ENCODE data around the gene TMBIM1. TPM values are rescaled to one million over a fixed set of nuclear protein-coding genes. Genes with fewer than 3 reads are reported as not detected.

The TMBIM1 gene
- polyA plus RNA-seq, 1 of the 3 experiments (the other 2 are of a cell fraction): 7.8 TPM

- no peak for TF ChIP-seq CTCF (IDR thresholded peaks at IDR 0.05)
- TF ChIP-seq GATA2 (CRISPR knock-in tag; IDR thresholded peaks at IDR 0.05): no peak
- TF ChIP-seq FOXM1 (IDR thresholded peaks at IDR 0.05; ENCODE audit: low read depth): no peak
- TF ChIP-seq REST (IDR thresholded peaks at IDR 0.05; ENCODE audit: low read depth, low read length): no peak
- peak; percentile 60 for TF ChIP-seq TCF12 (IDR thresholded peaks at IDR 0.05)
- peak; percentile 63 for TF ChIP-seq FOSL2 (IDR thresholded peaks at IDR 0.05; ENCODE audit: borderline replicate concordance, low read depth)
- no peak for TF ChIP-seq MAX (IDR thresholded peaks at IDR 0.05; ENCODE audit: low read depth)
- TF ChIP-seq YY1 (IDR thresholded peaks at IDR 0.05; ENCODE audit: low read depth): no peak
- TF ChIP-seq USF1 (IDR thresholded peaks at IDR 0.05; ENCODE audit: borderline replicate concordance, low read depth): no peak
- no peak for TF ChIP-seq EZH2phosphoT487 (IDR thresholded peaks at IDR 0.05; ENCODE audit: borderline replicate concordance, low read depth)
- no peak for TF ChIP-seq SIN3A (IDR thresholded peaks at IDR 0.05; ENCODE audit: borderline replicate concordance, low read depth, low read length)
- TF ChIP-seq NRF1 (IDR thresholded peaks at IDR 0.05; ENCODE audit: low read depth, low read length): no peak
- TF ChIP-seq MEF2A (IDR thresholded peaks at IDR 0.05; ENCODE audit: borderline replicate concordance, low read depth): no peak
- no peak for TF ChIP-seq RFX5 (IDR thresholded peaks at IDR 0.05; ENCODE audit: low read length)
- no peak for TF ChIP-seq ZBTB33 (IDR thresholded peaks at IDR 0.05; ENCODE audit: borderline replicate concordance, low read depth)
- TF ChIP-seq FOXJ3 (CRISPR knock-in tag; IDR thresholded peaks at IDR 0.05): peak; percentile 54; the same call in 1 of the 2 replicates
- TF ChIP-seq IRF3 (IDR thresholded peaks at IDR 0.05; ENCODE audit: low read depth, low read length): no peak
- TF ChIP-seq RAD21 (IDR thresholded peaks at IDR 0.05; ENCODE audit: low read length): no peak
- TF ChIP-seq JUND (IDR thresholded peaks at IDR 0.05): peak; percentile 48; the same call in 1 of the 2 replicates
- TF ChIP-seq ELF1 (IDR thresholded peaks at IDR 0.05): no peak
- peak; percentile 63 for TF ChIP-seq POLR2AphosphoS5 (IDR thresholded peaks at IDR 0.05; ENCODE audit: low read depth, low read length)
- no peak for TF ChIP-seq GABPA (IDR thresholded peaks at IDR 0.05; ENCODE audit: low read depth)
Measured at GRCh38 chr2:218259099-218259961, 33.0 kb downstream of the TMBIM1 start (continued).
